ENCODE measurements around the gene NHSL2. TPM values are rescaled to one million over a fixed set of nuclear protein-coding genes. Genes with fewer than 3 reads are reported as not detected.
A peak's percentile ranks its signal among the peaks of the same experiment; 100 is the strongest.

The NHSL2 gene
- total and polyA plus RNA-seq, 8 donors = 7.0 to 15.3 (median 9.5) TPM

GRCh38 chrX:71912156-71912555 lies 1.5 kb downstream of the NHSL2 start:
- ATAC-seq (no peak), DNase-seq (no peak)
- Histone ChIP-seq H3K27me3 (peaks cover 35 to 51% of the 10 kb centered on the region in 2 donors), H3K9me3 (no peaks in the 10 kb centered on the region), H3K36me3 (no peaks in the 10 kb centered on the region), H3K4me3 (peak overlapping the region in 1 of 2 donors; percentile 33), H3K4me1 (no peaks in the 10 kb centered on the region), H3K27ac (no peak overlapping the region)
- intact Hi-C loops (cut with DNase I) = no loop called here
- TF ChIP-seq CTCF (IDR thresholded peaks at IDR 0.05) = no peak

GRCh38 chrX:71913156-71913950 lies 2.7 kb downstream of the NHSL2 start:
- H3K4me3 ChIP-seq = no peak overlapping the region
- H3K9me3 ChIP-seq = no peaks in the 10 kb centered on the region
- intact Hi-C loops (cut with DNase I) = no loop called here
- no peak for TF ChIP-seq CTCF (IDR thresholded peaks at IDR 0.05)
- ATAC-seq = no peak
- no peaks in the 10 kb centered on the region for H3K36me3 ChIP-seq
- no peak for DNase-seq
- no peak overlapping the region for H3K27ac ChIP-seq
- H3K4me1 ChIP-seq = no peaks in the 10 kb centered on the region
- peaks cover 28 to 47% of the 10 kb centered on the region in 2 donors for H3K27me3 ChIP-seq

- Histone ChIP-seq H3K4me1 (no peaks in the 10 kb centered on the region), H3K4me3 (no peak overlapping the region), H3K27ac (no peak overlapping the region), H3K9me3 (no peaks in the 10 kb centered on the region), H3K36me3 (no peaks in the 10 kb centered on the region), H3K27me3 (peaks cover 0 to 5% of the 10 kb centered on the region in 2 donors)
- DNase-seq (no peak), ATAC-seq (no peak)
- intact Hi-C loops (cut with DNase I) = no loop called here
- no peak for TF ChIP-seq CTCF (IDR thresholded peaks at IDR 0.05)
These were observed 7.1 kb downstream of the NHSL2 start for GRCh38 chrX:71917621-71918343.

GRCh38 chrX:71919431-71919830 lies 8.8 kb downstream of the NHSL2 start:
- H3K27ac ChIP-seq = no peak overlapping the region
- ATAC-seq (no peak), DNase-seq (no peak)
- no peaks in the 10 kb centered on the region for H3K9me3 ChIP-seq
- no peaks in the 10 kb centered on the region for H3K4me1 ChIP-seq
- no peaks in the 10 kb centered on the region for H3K27me3 ChIP-seq
- intact Hi-C loops (cut with DNase I) = no loop called here
- no peak for TF ChIP-seq CTCF (IDR thresholded peaks at IDR 0.05)
- H3K36me3 ChIP-seq = no peaks in the 10 kb centered on the region
- no peak overlapping the region for H3K4me3 ChIP-seq

- no peak for DNase-seq
- intact Hi-C loops (cut with DNase I) = no loop called here
- Histone ChIP-seq H3K27ac (no peak overlapping the region), H3K9me3 (no peaks in the 10 kb centered on the region), H3K4me3 (no peak overlapping the region), H3K27me3 (no peaks in the 10 kb centered on the region), H3K36me3 (no peaks in the 10 kb centered on the region), H3K4me1 (peaks cover 0 to 1% of the 10 kb centered on the region in 2 donors)
- no peak for TF ChIP-seq CTCF (IDR thresholded peaks at IDR 0.05)
- ATAC-seq = no peak
These were observed 9.2 kb downstream of the NHSL2 start for GRCh38 chrX:71919886-71920285.

Data from left lung (tissue), 10 donors.